ENCODE measurements around the gene PDGFRB. TPM values are rescaled to one million over a fixed set of nuclear protein-coding genes. Genes with fewer than 3 reads are reported as not detected.

PDGFRB gene
- total RNA-seq, 1 experiment from 2014 or later, result 1.8 TPM

GRCh38 chr5:150172556-150172955 is 16.9 kb upstream of the PDGFRB start:
- no peak overlapping the region for H3K27ac ChIP-seq (ENCODE audit: low read length)
- H3K4me1 ChIP-seq (ENCODE audit: control insufficient read depth, insufficient read depth, low read length), result no peaks in the 10 kb centered on the region
- ChIA-PET CTCF (interaction anchor here (0.6 kb wide), 1 partner anchor 22 kb away, joined by 7 read pairs; no protein-coding TSS in a partner anchor), POLR2A (interaction anchor here (0.6 kb wide), 1 partner anchor 10 kb away, joined by 3 read pairs; no protein-coding TSS in a partner anchor)
- intact Hi-C loops (cut with micrococcal nuclease; ENCODE audit: unreplicated experiment), result no loop called here
- H3K27me3 ChIP-seq (ENCODE audit: control insufficient read depth, insufficient read depth, low read length), result no peaks in the 10 kb centered on the region; the same call in 1 of the 2 replicates
- TF ChIP-seq REST (IDR thresholded peaks at IDR 0.05; ENCODE audit: insufficient read depth in 1 of 2, low read depth in 2 of 2, low read length in 1 of 2) (no peak), CTCF (IDR thresholded peaks at IDR 0.05) (no peak), TCF7L2 (IDR thresholded peaks at IDR 0.05; ENCODE audit: low read depth, low read length) (no peak), SIN3A (IDR thresholded peaks at IDR 0.05; ENCODE audit: borderline replicate concordance, insufficient read depth, low read depth, low read length) (no peak), POLR2AphosphoS5 (IDR thresholded peaks at IDR 0.05; ENCODE audit: low read depth, low read length) (no peak)
- no TSS peak for BruUV-seq (replicated peaks)
- DNase-seq (ENCODE audit: low read depth, low spot score) (no peak), ATAC-seq (no peak)
- no peak overlapping the region for H3K4me3 ChIP-seq (ENCODE audit: low read depth in 2 of 2, low read length in 2 of 2)
- no peaks in the 10 kb centered on the region for H3K36me3 ChIP-seq (ENCODE audit: control insufficient read depth, insufficient read depth, low read length)
- in situ Hi-C loops (cut with HindIII; ENCODE audit: low pct_unique_long_range_greater_than_20kb, low sequenced_read_pairs), result no loop called here
- H3K9me3 ChIP-seq (ENCODE audit: control insufficient read depth, insufficient read depth, low read depth, low read length), result no peaks in the 10 kb centered on the region

- ChIA-PET POLR2A (interaction anchor here (0.6 kb wide), 1 partner anchor 9 kb away, joined by 3 read pairs; no protein-coding TSS in a partner anchor), CTCF (interaction anchor here (0.6 kb wide), 2 partner anchors 22 to 186 kb away, joined by 3 to 7 read pairs; no protein-coding TSS in a partner anchor)
- no peaks in the 10 kb centered on the region for H3K36me3 ChIP-seq (ENCODE audit: control insufficient read depth, insufficient read depth, low read length)
- H3K4me3 ChIP-seq (ENCODE audit: low read depth in 2 of 2, low read length in 2 of 2), result no peak overlapping the region
- no peak for TF ChIP-seq REST (IDR thresholded peaks at IDR 0.05; ENCODE audit: insufficient read depth in 1 of 2, low read depth in 2 of 2, low read length in 1 of 2)
- no peak for TF ChIP-seq CTCF (IDR thresholded peaks at IDR 0.05)
- TF ChIP-seq POLR2AphosphoS5 (IDR thresholded peaks at IDR 0.05; ENCODE audit: low read depth, low read length), result no peak
- TF ChIP-seq TCF7L2 (IDR thresholded peaks at IDR 0.05; ENCODE audit: low read depth, low read length), result no peak
- TF ChIP-seq SIN3A (IDR thresholded peaks at IDR 0.05; ENCODE audit: borderline replicate concordance, insufficient read depth, low read depth, low read length), result no peak
- intact Hi-C loops (cut with micrococcal nuclease; ENCODE audit: unreplicated experiment), result no loop called here
- H3K4me1 ChIP-seq (ENCODE audit: control insufficient read depth, insufficient read depth, low read length), result no peaks in the 10 kb centered on the region
- DNase-seq (ENCODE audit: low read depth, low spot score) (no peak), ATAC-seq (0 out of 2 replicates have a peak, but pooled peaks have one; percentile 31)
- H3K27ac ChIP-seq (ENCODE audit: low read length), result no peak overlapping the region
- H3K9me3 ChIP-seq (ENCODE audit: control insufficient read depth, insufficient read depth, low read depth, low read length), result no peaks in the 10 kb centered on the region
- no peaks in the 10 kb centered on the region; the same call in 1 of the 2 replicates for H3K27me3 ChIP-seq (ENCODE audit: control insufficient read depth, insufficient read depth, low read length)
- BruUV-seq (replicated peaks), result no TSS peak
- in situ Hi-C loops (cut with HindIII; ENCODE audit: low pct_unique_long_range_greater_than_20kb, low sequenced_read_pairs), result no loop called here
Observed at GRCh38 chr5:150172145-150172544, 16.5 kb upstream of the PDGFRB start.
